ENCODE data around the gene AGPAT2. TPM values are rescaled to one million over a fixed set of nuclear protein-coding genes. Genes with fewer than 3 reads are reported as not detected.
"Not testable (repeated sequence)": the region's sequence is repeated elsewhere in the genome, so short reads cannot be mapped to it uniquely, and the experiment has no call there.

The AGPAT2 gene
- total RNA-seq, 1 donor from 2014 or later = 72.9 TPM

GRCh38 chr9:136712690-136713544 lies 25.7 kb upstream of the AGPAT2 start:
- no peak for DNase-seq (ENCODE audit: low read depth)
- H3K36me3 ChIP-seq (ENCODE audit: control insufficient read depth, insufficient read depth, low read length) = no peaks in the 10 kb centered on the region
- H3K27me3 ChIP-seq (ENCODE audit: control insufficient read depth, insufficient read depth, low read length) = peaks cover 15% of the 10 kb centered on the region
- peak overlapping the region; percentile 55 for H3K4me3 ChIP-seq (ENCODE audit: low read depth, low read length)
- no peak for TF ChIP-seq CTCF (IDR thresholded peaks at IDR 0.05; ENCODE audit: insufficient read depth, low read length, poor library complexity, severe bottlenecking)

- Histone ChIP-seq H3K27me3 (ENCODE audit: control insufficient read depth, insufficient read depth, low read length) (peaks cover 15% of the 10 kb centered on the region), H3K4me3 (ENCODE audit: low read depth, low read length) (peak within 1 kb of the TSS; percentile 55), H3K36me3 (ENCODE audit: control insufficient read depth, insufficient read depth, low read length) (no peaks in the 10 kb centered on the region)
- TF ChIP-seq CTCF (IDR thresholded peaks at IDR 0.05; ENCODE audit: insufficient read depth, low read length, poor library complexity, severe bottlenecking) = no peak
- no peak for DNase-seq (ENCODE audit: low read depth)
Observed at GRCh38 chr9:136711751-136712689, 24.8 kb upstream of the AGPAT2 start, which contains the start of gene DIPK1B. Gene DIPK1B (plus strand): TSS chr9:136712572. CDS start chr9:136712666, 94 bp downstream.

- DNase-seq (ENCODE audit: low read depth); H3K4me3 ChIP-seq (ENCODE audit: low read depth, low read length); H3K36me3 ChIP-seq (ENCODE audit: control insufficient read depth, insufficient read depth, low read length): not testable (repeated sequence)
- H3K27me3 ChIP-seq (ENCODE audit: control insufficient read depth, insufficient read depth, low read length) = peaks cover 15% of the 10 kb centered on the region
Observed at GRCh38 chr9:136711219-136711648, 24.0 kb upstream of the AGPAT2 start.

GRCh38 chr9:136710543-136710942 lies 23.3 kb upstream of the AGPAT2 start:
- H3K36me3 ChIP-seq (ENCODE audit: control insufficient read depth, insufficient read depth, low read length) = no peaks in the 10 kb centered on the region
- no peak for TF ChIP-seq CTCF (IDR thresholded peaks at IDR 0.05; ENCODE audit: insufficient read depth, low read length, poor library complexity, severe bottlenecking)
- DNase-seq (ENCODE audit: low read depth) = no peak
- no peak overlapping the region for H3K4me3 ChIP-seq (ENCODE audit: low read depth, low read length)
- peaks cover 15% of the 10 kb centered on the region for H3K27me3 ChIP-seq (ENCODE audit: control insufficient read depth, insufficient read depth, low read length)

- DNase-seq (ENCODE audit: low read depth) = no peak
- TF ChIP-seq CTCF (IDR thresholded peaks at IDR 0.05; ENCODE audit: insufficient read depth, low read length, poor library complexity, severe bottlenecking) = no peak
- no peak overlapping the region for H3K4me3 ChIP-seq (ENCODE audit: low read depth, low read length)
- H3K36me3 ChIP-seq (ENCODE audit: control insufficient read depth, insufficient read depth, low read length) = no peaks in the 10 kb centered on the region
- H3K27me3 ChIP-seq (ENCODE audit: control insufficient read depth, insufficient read depth, low read length) = peaks cover 15% of the 10 kb centered on the region
Observed at GRCh38 chr9:136709454-136710109, 22.3 kb upstream of the AGPAT2 start.
